D721Med (cell line): ENCODE results near the gene HOXD4.

Source experiments
- DNase-seq: peaks from one replicate; pipeline ENCODE4 v3.0.0; 2011; ENCODE audit warnings: low spot score; ENCODE audit not compliant: insufficient read length
- FAIRE-seq: peaks from 2 replicates; lab custom pipeline; 2011; peaks lifted over from hg19 to GRCh38; lab: Jason Lieb, UNC
- CTCF ChIP-seq: IDR thresholded peaks from 2 replicates; pipeline ENCODE4 v1.5.1; 2012; ENCODE audit warnings: mild to moderate bottlenecking, control low read depth; ENCODE audit not compliant: insufficient read depth; ENCODE audit errors: missing control alignments

HOXD4 gene

GRCh38 chr2:176158186-176158591 lies 6.8 kb downstream of the HOXD4 start:
- FAIRE-seq (no peak), DNase-seq (no peak)
- no peak for TF ChIP-seq CTCF

- no peak for FAIRE-seq
- peak; percentile 47 for DNase-seq
- no peak for TF ChIP-seq CTCF
Observed at GRCh38 chr2:176158855-176159662, 7.7 kb downstream of the HOXD4 start.

- no peak for DNase-seq
- TF ChIP-seq CTCF: no peak
- no peak for FAIRE-seq
Observed at GRCh38 chr2:176159663-176160250, 8.4 kb downstream of the HOXD4 start.

GRCh38 chr2:176160251-176160985 lies 9.1 kb downstream of the HOXD4 start:
- FAIRE-seq: no peak
- no peak for TF ChIP-seq CTCF
- no peak for DNase-seq

GRCh38 chr2:176160986-176161824 lies 9.9 kb downstream of the HOXD4 start:
- no peak for DNase-seq
- no peak for TF ChIP-seq CTCF
- no peak for FAIRE-seq

- FAIRE-seq: no peak
- no peak for TF ChIP-seq CTCF
- DNase-seq: no peak
Observed at GRCh38 chr2:176161825-176162626, 10.7 kb downstream of the HOXD4 start.
